A673 (cell line): ENCODE data around the gene MINDY4.

Source experiments
- CTCF ChIP-seq: fragments of 300-800, 200-600 bp; sonication (generic); conservative IDR thresholded peaks from 2 replicates; pipeline ENCODE4 v1.5.1; 2017; ENCODE audit warnings: low read depth, mild to moderate bottlenecking, antibody characterized with exemption, low read length, moderate library complexity, mixed read lengths
- EZH2 ChIP-seq: fragments of 200-600 bp; sonication (generic); IDR thresholded peaks from 2 replicates; pipeline ENCODE4 v1.6.1; 2017; ENCODE audit warnings: borderline replicate concordance, low read depth, mild to moderate bottlenecking, mixed read lengths, antibody characterized with exemption, low read length; ENCODE audit not compliant: poor library complexity, severe bottlenecking

- TF ChIP-seq CTCF = no peak
- TF ChIP-seq EZH2 = no peak
These were observed 31.5 kb upstream of the MINDY4 start for GRCh38 chr7:30739691-30740090.
